HCT116 (cell line): ENCODE results near the gene CMIP.

ENCODE experiments used
- ATF3 ChIP-seq: IDR thresholded peaks from 2 replicates; pipeline ENCODE4 v1.6.1; 2012
- CBX3 ChIP-seq: IDR thresholded peaks from 2 replicates; pipeline ENCODE4 v1.6.1; 2012; ENCODE audit warnings: low read depth
- CEBPB ChIP-seq: IDR thresholded peaks from 2 replicates; pipeline ENCODE4 v1.6.1; 2012; ENCODE audit warnings: low read depth
- CTCF ChIP-seq, 3 experiments: fragments of 200-600 bp in 1 of 3; sonication (generic) in 1 of 3; IDR thresholded peaks in 2 of 3; conservative IDR thresholded peaks in 1 of 3; 2 replicates each; pipeline ENCODE4 v1.5.1; 2012 to 2017; ENCODE audit warnings: low read depth in 2 of 3, low read length in 2 of 3, antibody characterized with exemption in 1 of 3, borderline replicate concordance in 1 of 3, control low read depth in 1 of 3, mild to moderate bottlenecking in 1 of 3, mixed read lengths in 1 of 3, mixed run types in 1 of 3, moderate library complexity in 1 of 3; ENCODE audit not compliant: insufficient read depth in 1 of 3
- EZH2 ChIP-seq: fragments of 200-600 bp; sonication (generic); IDR thresholded peaks from 2 replicates; pipeline ENCODE4 v1.6.1; 2017; ENCODE audit warnings: antibody characterized with exemption, mixed run types
- EZH2phosphoT487 ChIP-seq: fragments of 200-600 bp; IDR thresholded peaks from 2 replicates; pipeline ENCODE4 v1.6.1; 2018; ENCODE audit warnings: antibody characterized with exemption, borderline replicate concordance
- JUND ChIP-seq: IDR thresholded peaks from 2 replicates; pipeline ENCODE4 v1.6.1; 2012
- POLR2A ChIP-seq: IDR thresholded peaks from 2 replicates; pipeline ENCODE4 v1.7.0; 2011; ENCODE audit warnings: borderline replicate concordance; ENCODE audit not compliant: insufficient read depth, insufficient read length; ENCODE audit errors: extremely low read depth
- POLR2AphosphoS5 ChIP-seq: IDR thresholded peaks from 2 replicates; pipeline ENCODE4 v1.6.1; 2011; ENCODE audit warnings: mild to moderate bottlenecking, low read depth, low read length, moderate library complexity
- RAD21 ChIP-seq: IDR thresholded peaks from 2 replicates; pipeline ENCODE4 v1.6.1; 2012; ENCODE audit warnings: low read depth, mild to moderate bottlenecking
- REST ChIP-seq: IDR thresholded peaks from 2 replicates; pipeline ENCODE4 v1.6.1; 2012; ENCODE audit warnings: low read depth
- YY1 ChIP-seq: IDR thresholded peaks from 2 replicates; pipeline ENCODE4 v1.6.1; 2011; ENCODE audit warnings: low read length, low read depth, moderate library complexity, mild to moderate bottlenecking; ENCODE audit not compliant: insufficient replicate concordance; ENCODE audit errors: extremely low read depth
- ZNF274 ChIP-seq: fragments of 200-500 bp; sonication (Bioruptor generic); IDR thresholded peaks from 2 replicates; pipeline ENCODE4 v1.6.1; 2014; ENCODE audit warnings: mild to moderate bottlenecking, low read depth, low read length, inconsistent platforms

- TF ChIP-seq CTCF (IDR thresholded peaks at IDR 0.05 in 2 of 3, conservative IDR thresholded peaks at IDR 0.05 in 1 of 3; ENCODE audit: borderline replicate concordance in 1 of 3, insufficient read depth in 1 of 3, low read depth in 2 of 3, low read length in 2 of 3) (no peak), POLR2A (no peak), YY1 (no peak), EZH2phosphoT487 (no peak), EZH2 (no peak), POLR2AphosphoS5 (peak; percentile 69), JUND (peak; percentile 96), REST (no peak), ZNF274 (no peak), ATF3 (no peak), CEBPB (no peak; the same call in none of the 2 replicates), RAD21 (no peak), CBX3 (peak; percentile 91)
Measured at GRCh38 chr16:81711657-81712319, 267.2 kb downstream of the CMIP start.
